Erythroblast (primary cell): ENCODE measurements around the gene PDXP.

Source experiments
- GATA1 ChIP-seq: IDR thresholded peaks from 2 replicates; pipeline ENCODE4 v1.6.1; 2011; ENCODE audit warnings: low read depth, mild to moderate bottlenecking, control low read depth, low read length, moderate library complexity
- POLR2A ChIP-seq: IDR thresholded peaks from 2 replicates; pipeline ENCODE4 v1.6.1; 2011; ENCODE audit warnings: mild to moderate bottlenecking, low read length

DNA sequence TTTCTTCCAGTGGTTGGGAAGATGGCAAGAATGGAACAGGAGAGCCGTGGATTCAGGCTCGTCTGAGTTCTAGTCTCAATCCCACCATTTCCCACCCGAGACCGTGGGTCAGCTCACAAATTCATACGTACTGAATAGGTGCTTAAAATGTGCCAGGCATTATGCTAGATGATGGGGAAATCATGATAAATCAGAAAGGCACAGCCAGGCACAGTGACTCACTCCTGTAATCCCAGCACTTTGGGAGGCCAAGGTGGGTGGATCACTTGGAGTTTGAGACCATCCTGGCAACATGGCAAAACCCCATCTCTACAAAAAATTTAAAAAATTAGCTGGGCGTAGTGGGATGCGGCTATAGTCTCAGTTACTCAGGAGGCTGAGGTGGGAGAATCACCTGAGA lies 45.4 kb downstream of the PDXP start:
- TF ChIP-seq POLR2A (no peak), GATA1 (no peak)
